DMS 273 treated with DMSO at 0.1 percent for 48 hours (cell line): ENCODE results near the gene BCL2L15.

Experiments
- DNase-seq: peaks from one replicate; lab custom pipeline; 2025; lab: John Stamatoyannopoulos, UW

The BCL2L15 gene

GRCh38 chr1:113887402-113888175, at the start of gene BCL2L15:
Gene BCL2L15, minus strand, starts transcription at chr1:113887581. Its CDS starts 206 bp downstream, at chr1:113887375.
- DNase-seq: no peak

GRCh38 chr1:113937146-113937545, 49.8 kb upstream of the BCL2L15 start:
- DNase-seq: no peak

- DNase-seq: no peak
Measured at GRCh38 chr1:113935970-113936369, 48.6 kb upstream of the BCL2L15 start.

GRCh38 chr1:113935176-113935575, 47.8 kb upstream of the BCL2L15 start:
- no peak for DNase-seq

GRCh38 chr1:113934511-113935055, 47.2 kb upstream of the BCL2L15 start:
- DNase-seq: no peak

GRCh38 chr1:113934006-113934405, 46.6 kb upstream of the BCL2L15 start:
- no peak for DNase-seq

GRCh38 chr1:113931451-113931851, 44.1 kb upstream of the BCL2L15 start:
- no peak for DNase-seq

- DNase-seq: no peak
Measured at GRCh38 chr1:113930499-113931161, 43.2 kb upstream of the BCL2L15 start.

- no peak for DNase-seq
Measured at GRCh38 chr1:113929750-113930498, 42.5 kb upstream of the BCL2L15 start.

GRCh38 chr1:113928941-113929749, 41.8 kb upstream of the BCL2L15 start, which contains the start of gene HIPK1:
Gene HIPK1, plus strand, starts transcription at chr1:113929324.
- DNase-seq: peak; percentile 71

- no peak for DNase-seq
Measured at GRCh38 chr1:113928187-113928930, 41.0 kb upstream of the BCL2L15 start.

- no peak for DNase-seq
Measured at GRCh38 chr1:113924473-113924872, 37.1 kb upstream of the BCL2L15 start.

GRCh38 chr1:113922957-113923356, 35.6 kb upstream of the BCL2L15 start:
- DNase-seq: no peak

GRCh38 chr1:113918243-113918642, 30.9 kb upstream of the BCL2L15 start:
- DNase-seq: no peak

- DNase-seq: no peak
Measured at GRCh38 chr1:113917400-113918082, 30.2 kb upstream of the BCL2L15 start.

GRCh38 chr1:113916974-113917373, 29.6 kb upstream of the BCL2L15 start:
- DNase-seq: no peak

- no peak for DNase-seq
Measured at GRCh38 chr1:113913887-113914664, 26.7 kb upstream of the BCL2L15 start.

- DNase-seq: no peak
Measured at GRCh38 chr1:113913312-113913668, 25.9 kb upstream of the BCL2L15 start.

- DNase-seq: peak; percentile 97
Measured at GRCh38 chr1:113912594-113913311, 25.4 kb upstream of the BCL2L15 start.
